SK-N-SH treated with all-trans-retinoic acid at 6 μM for 48 hours (cell line): ENCODE measurements around the gene SOAT2.

Experiments
- ATAC-seq: fragments of 200-7000 bp; cut with Tn5 transposase; 3 replicates; pipeline ENCODE4 v1.9.1; 2020; ENCODE audit warnings: mild to moderate bottlenecking, moderate library complexity
- ARNTL ChIP-seq: fragments of 450-650 bp; formaldehyde crosslinking; IDR thresholded peaks from 2 replicates; pipeline ENCODE4 v1.5.0; 2020; ENCODE audit warnings: low read depth, mild to moderate bottlenecking, moderate library complexity, borderline replicate concordance
- BACH2 ChIP-seq: fragments of 250-450 bp; sonication (Bioruptor Pico); IDR thresholded peaks from 2 replicates; pipeline ENCODE4 v1.9.0; 2021; ENCODE audit warnings: mild to moderate bottlenecking, borderline replicate concordance
- CSDC2 ChIP-seq: fragments of 250-450 bp; sonication (Bioruptor Pico); IDR thresholded peaks from 2 replicates; pipeline ENCODE4 v1.5.0; 2020; ENCODE audit warnings: mild to moderate bottlenecking, moderate library complexity
- ESRRG ChIP-seq: fragments of 250-450 bp; sonication (Bioruptor Pico); IDR thresholded peaks from 2 replicates; pipeline ENCODE4 v1.6.1; 2021; ENCODE audit warnings: mild to moderate bottlenecking
- GLIS3 ChIP-seq: fragments of 250-450 bp; sonication (Bioruptor Pico); IDR thresholded peaks from 2 replicates; pipeline ENCODE4 v1.5.0; 2020; ENCODE audit warnings: mild to moderate bottlenecking, moderate library complexity
- ISL1 ChIP-seq: fragments of 250-450 bp; sonication (Bioruptor Pico); IDR thresholded peaks from 2 replicates; pipeline ENCODE4 v2.1.2; 2022; ENCODE audit warnings: mild to moderate bottlenecking, moderate library complexity
- OSR1 ChIP-seq: fragments of 250-450 bp; sonication (Bioruptor Pico); IDR thresholded peaks from 2 replicates; pipeline ENCODE4 v1.8.0; 2022; ENCODE audit warnings: moderate library complexity, mild to moderate bottlenecking, inconsistent platforms
- PATZ1 ChIP-seq: fragments of 250-450 bp; sonication (Bioruptor Pico); IDR thresholded peaks from 2 replicates; pipeline ENCODE4 v1.8.0; 2020; ENCODE audit warnings: mild to moderate bottlenecking, moderate library complexity, borderline replicate concordance
- PPARA ChIP-seq: fragments of 250-450 bp; sonication (Bioruptor Pico); IDR thresholded peaks from 2 replicates; pipeline ENCODE4 v1.5.0; 2020; ENCODE audit warnings: mild to moderate bottlenecking, borderline replicate concordance
- RARB ChIP-seq: fragments of 250-450 bp; sonication (Bioruptor Pico); IDR thresholded peaks from 2 replicates; pipeline ENCODE4 v1.8.0; 2021; ENCODE audit warnings: mild to moderate bottlenecking, moderate library complexity
- SNAI2 ChIP-seq: fragments of 250-450 bp; sonication (Bioruptor Pico); IDR thresholded peaks from 2 replicates; pipeline ENCODE4 v1.5.0; 2020; ENCODE audit warnings: mild to moderate bottlenecking, moderate library complexity
- TOX ChIP-seq: fragments of 250-450 bp; sonication (Bioruptor Pico); IDR thresholded peaks from 2 replicates; pipeline ENCODE4 v1.8.0; 2021; ENCODE audit warnings: mild to moderate bottlenecking, moderate library complexity, borderline replicate concordance
- TSHZ2 ChIP-seq: fragments of 250-450 bp; sonication (Bioruptor Pico); IDR thresholded peaks from 2 replicates; pipeline ENCODE4 v1.5.0; 2020; ENCODE audit warnings: mild to moderate bottlenecking, moderate library complexity
- ZC3H10 ChIP-seq: fragments of 250-450 bp; sonication (Bioruptor Pico); IDR thresholded peaks from 2 replicates; pipeline ENCODE4 v1.5.1; 2021; ENCODE audit warnings: mild to moderate bottlenecking, moderate library complexity
- ZFP30 ChIP-seq: fragments of 450-650 bp; formaldehyde crosslinking; IDR thresholded peaks from 2 replicates; pipeline ENCODE4 v1.5.0; 2022; ENCODE audit warnings: mild to moderate bottlenecking, moderate library complexity
- ZNF565 ChIP-seq: fragments of 450-650 bp; formaldehyde crosslinking; conservative IDR thresholded peaks from 2 replicates; pipeline ENCODE4 v1.5.0; 2020; ENCODE audit warnings: low read depth, mild to moderate bottlenecking, moderate library complexity
- ZNF70 ChIP-seq: fragments of 450-650 bp; formaldehyde crosslinking; IDR thresholded peaks from 2 replicates; pipeline ENCODE4 v1.5.0; 2020; ENCODE audit warnings: mild to moderate bottlenecking, moderate library complexity
- ZNF8 ChIP-seq: fragments of 450-650 bp; formaldehyde crosslinking; IDR thresholded peaks from 2 replicates; pipeline ENCODE4 v1.5.0; 2020; ENCODE audit warnings: mild to moderate bottlenecking, moderate library complexity
- TF ChIP-seq, protein P1 (sequence below): fragments of 250-450 bp; sonication (Bioruptor Pico); IDR thresholded peaks from 2 replicates; pipeline ENCODE4 v1.8.0; 2021; ENCODE audit warnings: low read depth, mild to moderate bottlenecking, moderate library complexity, borderline replicate concordance
- TF ChIP-seq, protein P2 (sequence below): fragments of 250-450 bp; sonication (Bioruptor Pico); IDR thresholded peaks from 2 replicates; pipeline ENCODE4 v1.5.1; 2021; ENCODE audit warnings: mild to moderate bottlenecking, moderate library complexity
- TF ChIP-seq, protein P3 (sequence below): fragments of 250-450 bp; sonication (Bioruptor Pico); IDR thresholded peaks from 2 replicates; pipeline ENCODE4 v1.5.1; 2020; ENCODE audit warnings: low read depth, mild to moderate bottlenecking, moderate library complexity

The SOAT2 gene

GRCh38 chr12:53060064-53060720 lies 43.1 kb upstream of the SOAT2 start (continued):
- TF ChIP-seq, protein P1, sequence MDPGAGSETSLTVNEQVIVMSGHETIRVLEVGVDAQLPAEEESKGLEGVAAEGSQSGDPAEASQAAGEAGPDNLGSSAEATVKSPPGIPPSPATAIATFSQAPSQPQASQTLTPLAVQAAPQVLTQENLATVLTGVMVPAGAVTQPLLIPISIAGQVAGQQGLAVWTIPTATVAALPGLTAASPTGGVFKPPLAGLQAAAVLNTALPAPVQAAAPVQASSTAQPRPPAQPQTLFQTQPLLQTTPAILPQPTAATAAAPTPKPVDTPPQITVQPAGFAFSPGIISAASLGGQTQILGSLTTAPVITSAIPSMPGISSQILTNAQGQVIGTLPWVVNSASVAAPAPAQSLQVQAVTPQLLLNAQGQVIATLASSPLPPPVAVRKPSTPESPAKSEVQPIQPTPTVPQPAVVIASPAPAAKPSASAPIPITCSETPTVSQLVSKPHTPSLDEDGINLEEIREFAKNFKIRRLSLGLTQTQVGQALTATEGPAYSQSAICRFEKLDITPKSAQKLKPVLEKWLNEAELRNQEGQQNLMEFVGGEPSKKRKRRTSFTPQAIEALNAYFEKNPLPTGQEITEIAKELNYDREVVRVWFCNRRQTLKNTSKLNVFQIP (CRISPR knock-in tag), result no peak

DNA sequence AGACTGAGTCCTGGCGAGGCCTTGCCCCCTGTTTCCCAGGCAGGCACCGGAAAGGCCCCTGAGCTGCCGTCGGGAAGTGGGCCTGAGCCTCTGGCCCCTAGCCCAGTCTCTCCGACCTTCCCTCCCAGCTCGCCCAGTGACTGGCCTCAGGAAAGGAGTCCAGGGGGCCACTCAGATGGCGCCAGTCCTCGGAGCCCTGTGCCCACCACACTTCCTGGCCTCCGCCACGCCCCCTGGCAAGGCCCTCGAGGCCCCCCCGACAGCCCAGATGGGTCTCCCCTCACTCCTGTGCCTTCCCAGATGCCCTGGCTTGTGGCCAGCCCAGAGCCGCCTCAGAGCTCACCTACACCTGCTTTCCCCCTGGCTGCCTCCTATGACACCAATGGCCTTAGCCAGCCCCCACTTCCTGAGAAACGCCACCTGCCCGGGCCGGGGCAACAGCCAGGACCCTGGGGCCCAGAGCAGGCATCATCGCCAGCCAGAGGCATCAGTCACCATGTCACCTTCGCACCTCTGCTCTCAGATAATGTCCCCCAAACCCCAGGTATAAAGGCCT lies 42.5 kb upstream of the SOAT2 start:
- ATAC-seq, result no peak
- TF ChIP-seq SNAI2 (CRISPR knock-in tag) (no peak), TOX (CRISPR knock-in tag) (no peak), ZFP30 (CRISPR knock-in tag) (no peak), OSR1 (CRISPR knock-in tag) (no peak), CSDC2 (CRISPR knock-in tag) (no peak), ISL1 (CRISPR knock-in tag) (no peak)
- TF ChIP-seq, protein P2, sequence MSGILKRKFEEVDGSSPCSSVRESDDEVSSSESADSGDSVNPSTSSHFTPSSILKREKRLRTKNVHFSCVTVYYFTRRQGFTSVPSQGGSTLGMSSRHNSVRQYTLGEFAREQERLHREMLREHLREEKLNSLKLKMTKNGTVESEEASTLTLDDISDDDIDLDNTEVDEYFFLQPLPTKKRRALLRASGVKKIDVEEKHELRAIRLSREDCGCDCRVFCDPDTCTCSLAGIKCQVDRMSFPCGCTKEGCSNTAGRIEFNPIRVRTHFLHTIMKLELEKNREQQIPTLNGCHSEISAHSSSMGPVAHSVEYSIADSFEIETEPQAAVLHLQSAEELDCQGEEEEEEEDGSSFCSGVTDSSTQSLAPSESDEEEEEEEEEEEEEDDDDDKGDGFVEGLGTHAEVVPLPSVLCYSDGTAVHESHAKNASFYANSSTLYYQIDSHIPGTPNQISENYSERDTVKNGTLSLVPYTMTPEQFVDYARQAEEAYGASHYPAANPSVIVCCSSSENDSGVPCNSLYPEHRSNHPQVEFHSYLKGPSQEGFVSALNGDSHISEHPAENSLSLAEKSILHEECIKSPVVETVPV (CRISPR knock-in tag), result no peak

DNA sequence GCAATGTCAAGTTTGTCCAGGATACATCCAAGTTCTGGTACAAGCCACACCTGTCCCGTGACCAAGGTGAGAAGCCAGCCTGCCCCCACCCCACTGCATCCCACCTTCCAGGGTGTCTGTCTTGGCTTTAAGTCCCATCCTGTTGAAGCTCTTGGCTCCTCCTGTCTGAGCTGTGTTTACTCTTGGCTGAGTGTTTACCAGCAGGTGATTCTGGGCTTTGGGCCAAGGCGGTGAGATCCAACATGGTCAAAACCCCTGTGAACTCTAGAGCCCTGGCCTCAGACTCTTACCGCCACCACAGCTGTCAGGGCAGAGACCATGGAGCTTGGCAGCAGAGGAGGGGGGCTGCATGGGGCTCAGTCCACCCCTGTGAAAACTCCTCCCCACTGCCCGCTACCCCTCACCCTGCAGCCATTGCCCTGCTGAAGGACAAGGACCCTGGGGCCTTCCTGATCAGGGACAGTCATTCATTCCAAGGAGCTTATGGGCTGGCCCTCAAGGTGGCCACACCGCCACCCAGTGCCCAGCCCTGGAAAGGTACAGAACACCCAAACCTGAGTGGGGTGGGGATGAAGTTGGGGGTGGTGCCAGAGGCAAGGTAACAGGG lies 41.8 kb upstream of the SOAT2 start:
- ATAC-seq, result peak; percentile 5
- TF ChIP-seq ZC3H10 (CRISPR knock-in tag), result no peak
- no peak for TF ChIP-seq ZNF565 (CRISPR knock-in tag)
- no peak for TF ChIP-seq ZNF8
- TF ChIP-seq BACH2 (CRISPR knock-in tag), result no peak
- TF ChIP-seq ESRRG (CRISPR knock-in tag), result no peak
- no peak for TF ChIP-seq TOX (CRISPR knock-in tag)
- TF ChIP-seq PPARA (CRISPR knock-in tag), result no peak
- no peak for TF ChIP-seq PATZ1
- TF ChIP-seq ZNF70 (CRISPR knock-in tag), result no peak
- TF ChIP-seq ZFP30 (CRISPR knock-in tag), result no peak
- TF ChIP-seq GLIS3 (CRISPR knock-in tag), result no peak
- no peak for TF ChIP-seq ARNTL (CRISPR knock-in tag)
- no peak for TF ChIP-seq CSDC2 (CRISPR knock-in tag)
- TF ChIP-seq OSR1 (CRISPR knock-in tag), result no peak
- TF ChIP-seq, protein P2 (CRISPR knock-in tag), result no peak
- no peak for TF ChIP-seq RARB (CRISPR knock-in tag)
- TF ChIP-seq TSHZ2 (CRISPR knock-in tag), result no peak
- no peak for TF ChIP-seq ISL1 (CRISPR knock-in tag)
- TF ChIP-seq, protein P3, sequence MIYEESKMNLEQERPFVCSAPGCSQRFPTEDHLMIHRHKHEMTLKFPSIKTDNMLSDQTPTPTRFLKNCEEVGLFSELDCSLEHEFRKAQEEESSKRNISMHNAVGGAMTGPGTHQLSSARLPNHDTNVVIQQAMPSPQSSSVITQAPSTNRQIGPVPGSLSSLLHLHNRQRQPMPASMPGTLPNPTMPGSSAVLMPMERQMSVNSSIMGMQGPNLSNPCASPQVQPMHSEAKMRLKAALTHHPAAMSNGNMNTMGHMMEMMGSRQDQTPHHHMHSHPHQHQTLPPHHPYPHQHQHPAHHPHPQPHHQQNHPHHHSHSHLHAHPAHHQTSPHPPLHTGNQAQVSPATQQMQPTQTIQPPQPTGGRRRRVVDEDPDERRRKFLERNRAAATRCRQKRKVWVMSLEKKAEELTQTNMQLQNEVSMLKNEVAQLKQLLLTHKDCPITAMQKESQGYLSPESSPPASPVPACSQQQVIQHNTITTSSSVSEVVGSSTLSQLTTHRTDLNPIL (CRISPR knock-in tag), result no peak
- no peak for TF ChIP-seq SNAI2 (CRISPR knock-in tag)
